Astrocyte (in vitro differentiated cells and primary cell): ENCODE measurements around the gene SLC8A3. TPM values are rescaled to one million over a fixed set of nuclear protein-coding genes. Genes with fewer than 3 reads are reported as not detected.

ENCODE experiments used
- DNase-seq: peaks from one replicate; pipeline ENCODE4 v3.0.0-alpha.2; 2010; ENCODE audit warnings: low read depth
- FAIRE-seq: peaks from 2 replicates; lab custom pipeline; 2011; peaks lifted over from hg19 to GRCh38; lab: Jason Lieb, UNC
- H2AFZ ChIP-seq: 2 replicates; pipeline ENCODE4 v1.6.0; 2012; ENCODE audit warnings: low read depth, low read length, inconsistent platforms
- H3K27ac ChIP-seq: 2 replicates; pipeline ENCODE4 v1.5.1; 2011; ENCODE audit warnings: low read depth, low read length, inconsistent platforms
- H3K27me3 ChIP-seq: 2 replicates; pipeline ENCODE4 v1.6.0; 2011; ENCODE audit warnings: low read length, inconsistent platforms; ENCODE audit not compliant: insufficient read depth
- H3K36me3 ChIP-seq: 2 replicates; pipeline ENCODE4 v1.5.1; 2011; ENCODE audit warnings: low read length, inconsistent platforms; ENCODE audit not compliant: insufficient read depth
- H3K4me1 ChIP-seq: 2 replicates; pipeline ENCODE4 v1.5.1; 2011; ENCODE audit warnings: low read length, inconsistent platforms; ENCODE audit not compliant: insufficient read depth
- H3K4me2 ChIP-seq: 2 replicates; pipeline ENCODE4 v1.6.0; 2012; ENCODE audit warnings: low read length, inconsistent platforms
- H3K4me3 ChIP-seq: 2 replicates; pipeline ENCODE4 v1.5.1; 2011; ENCODE audit warnings: low read depth, mild to moderate bottlenecking, low read length, inconsistent platforms; ENCODE audit not compliant: insufficient read depth
- H3K79me2 ChIP-seq: 2 replicates; pipeline ENCODE4 v1.6.0; 2012; ENCODE audit warnings: mild to moderate bottlenecking, low read length, inconsistent platforms; ENCODE audit not compliant: insufficient read depth
- H3K9ac ChIP-seq: 2 replicates; pipeline ENCODE4 v1.6.0; 2012; ENCODE audit warnings: mild to moderate bottlenecking, low read length, inconsistent platforms
- H3K9me3 ChIP-seq: 2 replicates; pipeline ENCODE4 v1.5.1; 2012; ENCODE audit warnings: low read depth, mild to moderate bottlenecking, low read length, inconsistent platforms; ENCODE audit not compliant: insufficient read depth
- H4K20me1 ChIP-seq: 2 replicates; pipeline ENCODE4 v1.6.0; 2012; ENCODE audit warnings: low read length, inconsistent platforms; ENCODE audit not compliant: insufficient read depth
- H3K27ac Mint-ChIP-seq: one replicate; pipeline ENCODE4 v1.8.0; 2021; ENCODE audit warnings: mild to moderate bottlenecking, mixed read lengths; ENCODE audit not compliant: unreplicated experiment
- H3K27me3 Mint-ChIP-seq: one replicate; pipeline ENCODE4 v1.8.0; 2021; ENCODE audit warnings: low read depth, mixed read lengths; ENCODE audit not compliant: unreplicated experiment
- H3K36me3 Mint-ChIP-seq: one replicate; pipeline ENCODE4 v1.8.0; 2021; ENCODE audit warnings: low read depth, mixed read lengths; ENCODE audit not compliant: unreplicated experiment
- H3K4me1 Mint-ChIP-seq: one replicate; pipeline ENCODE4 v1.8.0; 2021; ENCODE audit warnings: low read depth, mixed read lengths; ENCODE audit not compliant: unreplicated experiment
- H3K4me3 Mint-ChIP-seq: one replicate; pipeline ENCODE4 v1.8.0; 2021; ENCODE audit warnings: mild to moderate bottlenecking, moderate library complexity, mixed read lengths; ENCODE audit not compliant: unreplicated experiment
- H3K9me3 Mint-ChIP-seq: one replicate; pipeline ENCODE4 v1.8.0; 2021; ENCODE audit warnings: mild to moderate bottlenecking, mixed read lengths; ENCODE audit not compliant: unreplicated experiment
- CTCF ChIP-seq: IDR thresholded peaks from 2 replicates; pipeline ENCODE4 v1.5.1; 2011; ENCODE audit warnings: low read depth, mild to moderate bottlenecking, inconsistent platforms, low read length, moderate library complexity; ENCODE audit not compliant: insufficient read depth
- EZH2 ChIP-seq: IDR thresholded peaks from 2 replicates; pipeline ENCODE4 v1.6.1; 2012; ENCODE audit warnings: mild to moderate bottlenecking, low read length, inconsistent platforms; ENCODE audit not compliant: insufficient read depth
- total RNA-seq: library from RNA; stranded (reverse); gene quantifications from 2 replicates; pipeline ENCODE4 v1.2.1, GENCODE V29; 2021

SLC8A3 gene
- total RNA-seq, 1 donor from 2014 or later: 0.45 TPM

- Histone ChIP-seq H3K36me3 (no peaks in the 10 kb centered on the region), H3K9ac (no peak overlapping the region), H3K4me3 (no peak overlapping the region), H3K4me1 (no peaks in the 10 kb centered on the region), H2AFZ (no peak overlapping the region), H4K20me1 (no peaks in the 10 kb centered on the region), H3K27ac (no peak overlapping the region), H3K27me3 (no peaks in the 10 kb centered on the region), H3K4me2 (no peak overlapping the region), H3K79me2 (no peaks in the 10 kb centered on the region), H3K9me3 (no peaks in the 10 kb centered on the region)
- FAIRE-seq: no peak
- Mint-ChIP-seq H3K27me3 (no peaks in the 10 kb centered on the region), H3K27ac (no peak overlapping the region), H3K9me3 (peaks cover 4% of the 10 kb centered on the region), H3K4me3 (no peak overlapping the region), H3K36me3 (no peaks in the 10 kb centered on the region), H3K4me1 (peaks cover 4% of the 10 kb centered on the region)
- TF ChIP-seq EZH2: no peak
- no peak for TF ChIP-seq CTCF
- DNase-seq: peak; percentile 1
These were observed 25.1 kb upstream of the SLC8A3 start for GRCh38 chr14:70213721-70214282.

GRCh38 chr14:70212752-70213151 is 24.0 kb upstream of the SLC8A3 start:
- DNase-seq: no peak
- Histone ChIP-seq H3K9me3 (no peaks in the 10 kb centered on the region), H3K4me3 (no peak overlapping the region), H3K9ac (no peak overlapping the region), H3K79me2 (no peaks in the 10 kb centered on the region), H3K27ac (no peak overlapping the region), H4K20me1 (no peaks in the 10 kb centered on the region), H3K27me3 (no peaks in the 10 kb centered on the region), H3K4me1 (no peaks in the 10 kb centered on the region), H3K36me3 (no peaks in the 10 kb centered on the region), H3K4me2 (no peak overlapping the region), H2AFZ (no peak overlapping the region)
- FAIRE-seq: no peak
- Mint-ChIP-seq H3K27me3 (no peaks in the 10 kb centered on the region), H3K4me1 (peaks cover 4% of the 10 kb centered on the region), H3K4me3 (no peak overlapping the region), H3K27ac (no peak overlapping the region), H3K36me3 (no peaks in the 10 kb centered on the region), H3K9me3 (peaks cover 4% of the 10 kb centered on the region)
- TF ChIP-seq EZH2: no peak

- H3K36me3 ChIP-seq: no peaks in the 10 kb centered on the region
- Mint-ChIP-seq H3K9me3 (peaks cover 4% of the 10 kb centered on the region), H3K36me3 (no peaks in the 10 kb centered on the region), H3K27ac (no peak overlapping the region), H3K4me3 (no peak overlapping the region), H3K4me1 (no peaks in the 10 kb centered on the region), H3K27me3 (peaks cover 6% of the 10 kb centered on the region)
- H3K4me1 ChIP-seq: no peaks in the 10 kb centered on the region
- H3K79me2 ChIP-seq: no peaks in the 10 kb centered on the region
- no peak overlapping the region for H3K9ac ChIP-seq
- no peaks in the 10 kb centered on the region for H3K27me3 ChIP-seq
- no peaks in the 10 kb centered on the region for H3K9me3 ChIP-seq
- FAIRE-seq: no peak
- no peak overlapping the region for H3K4me2 ChIP-seq
- no peak overlapping the region for H2AFZ ChIP-seq
- H3K4me3 ChIP-seq: no peak overlapping the region
- H3K27ac ChIP-seq: no peak overlapping the region
- no peaks in the 10 kb centered on the region for H4K20me1 ChIP-seq
- DNase-seq: no peak
- TF ChIP-seq EZH2 (no peak), CTCF (no peak)
These were observed 19.6 kb upstream of the SLC8A3 start for GRCh38 chr14:70208380-70208779.
